ENCODE data around the gene ANTXR1. TPM values are rescaled to one million over a fixed set of nuclear protein-coding genes. Genes with fewer than 3 reads are reported as not detected.

The ANTXR1 gene
- total RNA-seq, 1 donor from 2014 or later, result 81.2 TPM

DNA sequence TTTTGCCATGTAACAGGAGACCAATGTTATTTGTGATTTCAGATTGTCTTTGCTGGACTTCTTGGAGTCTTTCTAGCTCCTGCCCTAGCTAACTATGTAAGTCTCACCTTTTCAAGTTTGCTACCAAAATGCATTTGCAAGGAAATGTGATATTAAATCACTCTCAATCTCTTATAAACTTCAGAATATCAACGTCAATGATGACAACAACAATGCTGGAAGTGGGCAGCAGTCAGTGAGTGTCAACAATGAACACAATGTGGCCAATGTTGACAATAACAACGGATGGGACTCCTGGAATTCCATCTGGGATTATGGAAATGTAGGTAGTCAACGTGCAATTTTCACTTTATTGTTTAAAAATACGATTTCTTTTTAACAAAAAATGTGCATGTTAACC is 35.5 kb upstream of the ANTXR1 start:
- intact Hi-C loops (cut with DNase I), result no loop called here
- Histone ChIP-seq H3K27me3 (peaks cover 4% of the 10 kb centered on the region), H3K27ac (no peak overlapping the region), H3K4me1 (no peaks in the 10 kb centered on the region), H3K36me3 (no peaks in the 10 kb centered on the region), H3K9me3 (no peaks in the 10 kb centered on the region), H3K4me3 (no peak overlapping the region)
- TF ChIP-seq, protein P1, sequence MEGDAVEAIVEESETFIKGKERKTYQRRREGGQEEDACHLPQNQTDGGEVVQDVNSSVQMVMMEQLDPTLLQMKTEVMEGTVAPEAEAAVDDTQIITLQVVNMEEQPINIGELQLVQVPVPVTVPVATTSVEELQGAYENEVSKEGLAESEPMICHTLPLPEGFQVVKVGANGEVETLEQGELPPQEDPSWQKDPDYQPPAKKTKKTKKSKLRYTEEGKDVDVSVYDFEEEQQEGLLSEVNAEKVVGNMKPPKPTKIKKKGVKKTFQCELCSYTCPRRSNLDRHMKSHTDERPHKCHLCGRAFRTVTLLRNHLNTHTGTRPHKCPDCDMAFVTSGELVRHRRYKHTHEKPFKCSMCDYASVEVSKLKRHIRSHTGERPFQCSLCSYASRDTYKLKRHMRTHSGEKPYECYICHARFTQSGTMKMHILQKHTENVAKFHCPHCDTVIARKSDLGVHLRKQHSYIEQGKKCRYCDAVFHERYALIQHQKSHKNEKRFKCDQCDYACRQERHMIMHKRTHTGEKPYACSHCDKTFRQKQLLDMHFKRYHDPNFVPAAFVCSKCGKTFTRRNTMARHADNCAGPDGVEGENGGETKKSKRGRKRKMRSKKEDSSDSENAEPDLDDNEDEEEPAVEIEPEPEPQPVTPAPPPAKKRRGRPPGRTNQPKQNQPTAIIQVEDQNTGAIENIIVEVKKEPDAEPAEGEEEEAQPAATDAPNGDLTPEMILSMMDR (IDR thresholded peaks at IDR 0.05), result no peak
- DNase-seq (no peak), ATAC-seq (no peak)

GRCh38 chr2:68978098-68978497 is 34.9 kb upstream of the ANTXR1 start:
- ATAC-seq, result no peak
- intact Hi-C loops (cut with DNase I), result no loop called here
- TF ChIP-seq, protein P1 (IDR thresholded peaks at IDR 0.05), result no peak

DNA sequence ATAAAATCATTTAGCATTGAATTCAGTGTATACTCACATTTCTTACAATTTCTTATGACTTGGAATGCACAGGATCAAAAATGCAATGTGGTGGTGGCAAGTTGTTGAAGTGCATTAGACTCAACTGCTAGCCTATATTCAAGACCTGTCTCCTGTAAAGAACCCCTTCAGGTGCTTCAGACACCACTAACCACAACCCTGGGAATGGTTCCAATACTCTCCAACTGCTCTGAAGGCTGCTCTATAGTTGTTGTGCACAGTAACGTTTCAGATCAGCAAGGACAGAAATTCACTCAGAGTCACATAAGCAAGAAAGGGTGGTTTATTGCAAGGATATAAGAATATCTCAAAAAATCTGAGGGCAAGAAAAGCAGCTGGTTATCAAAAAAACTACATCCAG is 32.0 kb upstream of the ANTXR1 start:
- Histone ChIP-seq H3K27ac (no peak overlapping the region), H3K4me1 (no peaks in the 10 kb centered on the region), H3K36me3 (no peaks in the 10 kb centered on the region), H3K27me3 (peaks cover 4% of the 10 kb centered on the region), H3K9me3 (no peaks in the 10 kb centered on the region), H3K4me3 (no peak overlapping the region)
- ATAC-seq (peak; percentile 46), DNase-seq (no peak)
- intact Hi-C loops (cut with DNase I), result no loop called here
- TF ChIP-seq, protein P1 (IDR thresholded peaks at IDR 0.05), result no peak

More at GRCh38 chr2:68978098-68978497, 34.9 kb upstream of the ANTXR1 start:
- DNase-seq, result no peak
- Histone ChIP-seq H3K9me3 (no peaks in the 10 kb centered on the region), H3K27me3 (peaks cover 4% of the 10 kb centered on the region), H3K4me3 (no peak overlapping the region), H3K4me1 (no peaks in the 10 kb centered on the region), H3K27ac (no peak overlapping the region), H3K36me3 (no peaks in the 10 kb centered on the region)

- Histone ChIP-seq H3K9me3 (no peaks in the 10 kb centered on the region), H3K27me3 (no peaks in the 10 kb centered on the region), H3K4me3 (no peak overlapping the region), H3K36me3 (no peaks in the 10 kb centered on the region), H3K4me1 (no peaks in the 10 kb centered on the region), H3K27ac (no peak overlapping the region)
- ATAC-seq (no peak), DNase-seq (no peak)
- TF ChIP-seq, protein P1 (IDR thresholded peaks at IDR 0.05), result no peak
- intact Hi-C loops (cut with DNase I), result no loop called here
These were observed 25.9 kb upstream of the ANTXR1 start for GRCh38 chr2:68987021-68987503.

DNA sequence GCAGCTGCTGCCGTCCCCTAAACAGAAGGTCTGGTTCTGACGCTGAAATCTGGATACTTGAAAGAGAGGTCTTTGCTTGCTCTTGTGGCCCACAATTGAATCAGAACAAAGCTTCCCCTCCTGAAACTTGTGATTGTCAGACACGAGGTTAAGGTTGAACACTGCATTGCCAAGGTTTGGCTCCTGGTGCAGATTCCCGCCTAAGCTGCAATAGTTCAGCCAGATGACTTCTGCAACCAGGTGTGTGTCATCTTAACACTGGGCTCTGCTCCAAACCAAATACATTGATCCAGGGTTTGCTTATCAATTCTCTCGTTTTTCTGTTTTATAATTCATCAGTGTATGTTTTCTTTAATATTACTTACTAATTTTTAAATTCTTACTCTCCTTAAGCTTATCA is 23.9 kb upstream of the ANTXR1 start:
- intact Hi-C loops (cut with DNase I), result no loop called here
- TF ChIP-seq, protein P1 (IDR thresholded peaks at IDR 0.05), result no peak
- H3K4me3 ChIP-seq, result no peak overlapping the region

GRCh38 chr2:68992341-68992740 is 20.6 kb upstream of the ANTXR1 start:
- Histone ChIP-seq H3K27ac (no peak overlapping the region), H3K27me3 (no peaks in the 10 kb centered on the region), H3K9me3 (no peaks in the 10 kb centered on the region), H3K36me3 (no peaks in the 10 kb centered on the region), H3K4me3 (no peak overlapping the region), H3K4me1 (no peaks in the 10 kb centered on the region)
- DNase-seq, result no peak
- ATAC-seq, result no peak
- intact Hi-C loops (cut with DNase I), result no loop called here
- TF ChIP-seq, protein P1 (IDR thresholded peaks at IDR 0.05), result no peak

More for the DNA sequence above, 23.9 kb upstream of the ANTXR1 start:
- no peak overlapping the region for H3K27ac ChIP-seq
- H3K36me3 ChIP-seq, result no peaks in the 10 kb centered on the region
- ATAC-seq, result no peak
- no peaks in the 10 kb centered on the region for H3K27me3 ChIP-seq
- no peaks in the 10 kb centered on the region for H3K9me3 ChIP-seq
- H3K4me1 ChIP-seq, result no peaks in the 10 kb centered on the region
- DNase-seq, result no peak
